ENCODE results near the gene CTNND2.

DNA sequence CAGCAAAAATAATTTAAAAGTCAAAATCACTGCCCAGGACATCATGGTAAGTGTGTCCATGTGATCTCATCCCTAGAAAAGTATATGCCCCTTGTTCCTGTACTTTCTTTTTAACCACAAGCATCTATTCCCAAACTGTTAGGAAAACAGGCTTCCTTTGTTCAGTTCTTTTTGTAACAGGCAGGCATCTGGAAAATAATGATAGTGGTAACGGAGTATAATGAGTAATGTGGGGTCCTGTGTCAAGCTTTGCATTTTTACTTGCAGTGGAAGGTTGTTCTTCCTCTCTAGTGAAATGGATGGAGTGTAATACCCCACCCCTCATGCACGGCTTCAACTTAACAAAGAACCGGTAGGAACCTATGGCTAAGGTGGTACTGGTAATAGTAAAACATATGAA is 532.1 kb downstream of the CTNND2 start:
- TF ChIP-seq, protein P1, sequence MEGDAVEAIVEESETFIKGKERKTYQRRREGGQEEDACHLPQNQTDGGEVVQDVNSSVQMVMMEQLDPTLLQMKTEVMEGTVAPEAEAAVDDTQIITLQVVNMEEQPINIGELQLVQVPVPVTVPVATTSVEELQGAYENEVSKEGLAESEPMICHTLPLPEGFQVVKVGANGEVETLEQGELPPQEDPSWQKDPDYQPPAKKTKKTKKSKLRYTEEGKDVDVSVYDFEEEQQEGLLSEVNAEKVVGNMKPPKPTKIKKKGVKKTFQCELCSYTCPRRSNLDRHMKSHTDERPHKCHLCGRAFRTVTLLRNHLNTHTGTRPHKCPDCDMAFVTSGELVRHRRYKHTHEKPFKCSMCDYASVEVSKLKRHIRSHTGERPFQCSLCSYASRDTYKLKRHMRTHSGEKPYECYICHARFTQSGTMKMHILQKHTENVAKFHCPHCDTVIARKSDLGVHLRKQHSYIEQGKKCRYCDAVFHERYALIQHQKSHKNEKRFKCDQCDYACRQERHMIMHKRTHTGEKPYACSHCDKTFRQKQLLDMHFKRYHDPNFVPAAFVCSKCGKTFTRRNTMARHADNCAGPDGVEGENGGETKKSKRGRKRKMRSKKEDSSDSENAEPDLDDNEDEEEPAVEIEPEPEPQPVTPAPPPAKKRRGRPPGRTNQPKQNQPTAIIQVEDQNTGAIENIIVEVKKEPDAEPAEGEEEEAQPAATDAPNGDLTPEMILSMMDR (IDR thresholded peaks at IDR 0.05): no peak
- no peak for TF ChIP-seq POLR2A (IDR thresholded peaks at IDR 0.05)

Measured in Peyer's patch (tissue), 4 donors.